ENCODE results near the gene LPIN2.

The LPIN2 gene

GRCh38 chr18:2970772-2971659 lies 41.9 kb downstream of the LPIN2 start:
- CTCF ChIA-PET: interaction anchor here (1.2 to 1.7 kb wide), 4 partner anchors 9 to 23 kb away, joined by 3 to 4 read pairs (median 4); no protein-coding TSS in a partner anchor
- POLR2A ChIA-PET: no interaction called here
- no peak for TF ChIP-seq CTCF (IDR thresholded peaks at IDR 0.05; ENCODE audit: insufficient read depth, low read length, missing control alignments)
- no peak for DNase-seq (ENCODE audit: low read depth, low spot score)
- no peak overlapping the region for H3K4me3 ChIP-seq (ENCODE audit: low read depth, low read length)

GRCh38 chr18:2970344-2970743 lies 42.6 kb downstream of the LPIN2 start:
- ChIA-PET CTCF (interaction anchor here (1.2 to 1.7 kb wide), 4 partner anchors 9 to 22 kb away, joined by 3 to 4 read pairs (median 4); no protein-coding TSS in a partner anchor), POLR2A (no interaction called here)
- TF ChIP-seq CTCF (IDR thresholded peaks at IDR 0.05; ENCODE audit: insufficient read depth, low read length, missing control alignments): no peak
- no peak for DNase-seq (ENCODE audit: low read depth, low spot score)
- H3K4me3 ChIP-seq (ENCODE audit: low read depth, low read length): no peak overlapping the region

- DNase-seq (ENCODE audit: low read depth, low spot score): no peak
- TF ChIP-seq CTCF (IDR thresholded peaks at IDR 0.05; ENCODE audit: insufficient read depth, low read length, missing control alignments): no peak
- H3K4me3 ChIP-seq (ENCODE audit: low read depth, low read length): no peak overlapping the region
- ChIA-PET CTCF (interaction anchor here (1.1 to 1.7 kb wide), 4 partner anchors 8 to 20 kb away, joined by 3 to 4 read pairs (median 4); no protein-coding TSS in a partner anchor), POLR2A (no interaction called here)
Measured at GRCh38 chr18:2969695-2970094, 43.2 kb downstream of the LPIN2 start.

GRCh38 chr18:2968606-2969005 lies 44.3 kb downstream of the LPIN2 start:
- TF ChIP-seq CTCF (IDR thresholded peaks at IDR 0.05; ENCODE audit: insufficient read depth, low read length, missing control alignments): no peak
- no peak overlapping the region for H3K4me3 ChIP-seq (ENCODE audit: low read depth, low read length)
- ChIA-PET POLR2A (no interaction called here), CTCF (interaction anchor here (0.6 to 1.1 kb wide), 3 partner anchors 12 to 804 kb away, joined by 3 read pairs; no protein-coding TSS in a partner anchor)
- no peak for DNase-seq (ENCODE audit: low read depth, low spot score)

GRCh38 chr18:2967820-2968219 lies 45.1 kb downstream of the LPIN2 start:
- no peak overlapping the region for H3K4me3 ChIP-seq (ENCODE audit: low read depth, low read length)
- CTCF ChIA-PET: interaction anchor here (0.9 to 2.0 kb wide), 5 partner anchors 9 to 33 kb away, joined by 3 to 8 read pairs (median 3); no protein-coding TSS in a partner anchor
- POLR2A ChIA-PET: no interaction called here
- no peak for DNase-seq (ENCODE audit: low read depth, low spot score)
- TF ChIP-seq CTCF (IDR thresholded peaks at IDR 0.05; ENCODE audit: insufficient read depth, low read length, missing control alignments): no peak

- CTCF ChIA-PET: interaction anchor here (0.9 to 2.0 kb wide), 5 partner anchors 9 to 33 kb away, joined by 3 to 8 read pairs (median 3); no protein-coding TSS in a partner anchor
- TF ChIP-seq CTCF (IDR thresholded peaks at IDR 0.05; ENCODE audit: insufficient read depth, low read length, missing control alignments): no peak
- no peak overlapping the region for H3K4me3 ChIP-seq (ENCODE audit: low read depth, low read length)
- POLR2A ChIA-PET: no interaction called here
- no peak for DNase-seq (ENCODE audit: low read depth, low spot score)
Measured at GRCh38 chr18:2967357-2967756, 45.6 kb downstream of the LPIN2 start.
